Left ventricle myocardium inferior (tissue), 1 donor: ENCODE data around the gene PTGER4. TPM values are rescaled to one million over a fixed set of nuclear protein-coding genes. Genes with fewer than 3 reads are reported as not detected.
"Not testable (repeated sequence)": the region's sequence is repeated elsewhere in the genome, so short reads cannot be mapped to it uniquely, and the experiment has no call there.

ENCODE experiments used
- DNase-seq: peaks from one replicate; pipeline ENCODE4 v3.0.0-alpha.2; 2020
- H3K27ac ChIP-seq: fragments of 200-600 bp; replicated peaks from 2 replicates; pipeline ENCODE4 v1.8.0; 2021
- H3K27me3 ChIP-seq: fragments of 200-600 bp; 2 replicates; pipeline ENCODE4 v1.8.0; 2021; ENCODE audit warnings: low read depth
- H3K36me3 ChIP-seq: fragments of 200-600 bp; 2 replicates; pipeline ENCODE4 v1.8.0; 2021
- H3K4me1 ChIP-seq: fragments of 200-600 bp; 2 replicates; pipeline ENCODE4 v1.8.0; 2021
- H3K4me3 ChIP-seq: fragments of 200-600 bp; 2 replicates; pipeline ENCODE4 v1.8.0; 2021; ENCODE audit warnings: mild to moderate bottlenecking, moderate library complexity
- H3K9me3 ChIP-seq: fragments of 200-600 bp; replicated peaks from 2 replicates; pipeline ENCODE4 v1.8.0; 2021
- intact Hi-C: fragments of 100-400 bp; cut with micrococcal nuclease; formaldehyde crosslinking; loops from one replicate; pipeline ENCODE4 v1.11.0; 2022
- total RNA-seq: library from RNA; stranded (reverse); fragmentation: NEBNext Ultra II Directional; extraction: Animal tissue kit (Norgen Biotek cat#: 25700); gene quantifications from one replicate; pipeline ENCODE4 v1.2.1, GENCODE V29; 2021
- TF ChIP-seq, protein P1 (sequence below): fragments of 200-600 bp; IDR thresholded peaks from 2 replicates; pipeline ENCODE4 v1.8.0; 2021; ENCODE audit warnings: antibody characterized with exemption, mild to moderate bottlenecking, borderline replicate concordance
- donor health status: DM: no; HTN: yes; CAD: no; lungs with severe emphysema.

Gene PTGER4
- total RNA-seq, 1 donor from 2014 or later = 6.2 TPM

GRCh38 chr5:40694433-40694832 is 14.7 kb downstream of the PTGER4 start:
- H3K27ac ChIP-seq = no peak overlapping the region
- intact Hi-C loops = no loop called here
- TF ChIP-seq, protein P1, sequence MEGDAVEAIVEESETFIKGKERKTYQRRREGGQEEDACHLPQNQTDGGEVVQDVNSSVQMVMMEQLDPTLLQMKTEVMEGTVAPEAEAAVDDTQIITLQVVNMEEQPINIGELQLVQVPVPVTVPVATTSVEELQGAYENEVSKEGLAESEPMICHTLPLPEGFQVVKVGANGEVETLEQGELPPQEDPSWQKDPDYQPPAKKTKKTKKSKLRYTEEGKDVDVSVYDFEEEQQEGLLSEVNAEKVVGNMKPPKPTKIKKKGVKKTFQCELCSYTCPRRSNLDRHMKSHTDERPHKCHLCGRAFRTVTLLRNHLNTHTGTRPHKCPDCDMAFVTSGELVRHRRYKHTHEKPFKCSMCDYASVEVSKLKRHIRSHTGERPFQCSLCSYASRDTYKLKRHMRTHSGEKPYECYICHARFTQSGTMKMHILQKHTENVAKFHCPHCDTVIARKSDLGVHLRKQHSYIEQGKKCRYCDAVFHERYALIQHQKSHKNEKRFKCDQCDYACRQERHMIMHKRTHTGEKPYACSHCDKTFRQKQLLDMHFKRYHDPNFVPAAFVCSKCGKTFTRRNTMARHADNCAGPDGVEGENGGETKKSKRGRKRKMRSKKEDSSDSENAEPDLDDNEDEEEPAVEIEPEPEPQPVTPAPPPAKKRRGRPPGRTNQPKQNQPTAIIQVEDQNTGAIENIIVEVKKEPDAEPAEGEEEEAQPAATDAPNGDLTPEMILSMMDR = no peak
- no peaks in the 10 kb centered on the region for H3K27me3 ChIP-seq
- no peaks in the 10 kb centered on the region for H3K9me3 ChIP-seq
- DNase-seq = no peak
- H3K36me3 ChIP-seq = peaks cover 51% of the 10 kb centered on the region
- no peak overlapping the region for H3K4me3 ChIP-seq
- H3K4me1 ChIP-seq = peaks cover 14% of the 10 kb centered on the region

- intact Hi-C loops = no loop called here
- TF ChIP-seq, protein P1 = no peak
- H3K9me3 ChIP-seq = peaks cover 48% of the 10 kb centered on the region
- H3K27me3 ChIP-seq = no peaks in the 10 kb centered on the region
- no peak for DNase-seq
- H3K27ac ChIP-seq = no peak overlapping the region
- no peaks in the 10 kb centered on the region for H3K4me1 ChIP-seq
- H3K36me3 ChIP-seq = peaks cover 49% of the 10 kb centered on the region
- no peak overlapping the region for H3K4me3 ChIP-seq
Observed at GRCh38 chr5:40700116-40700782, 20.5 kb downstream of the PTGER4 start.

DNA sequence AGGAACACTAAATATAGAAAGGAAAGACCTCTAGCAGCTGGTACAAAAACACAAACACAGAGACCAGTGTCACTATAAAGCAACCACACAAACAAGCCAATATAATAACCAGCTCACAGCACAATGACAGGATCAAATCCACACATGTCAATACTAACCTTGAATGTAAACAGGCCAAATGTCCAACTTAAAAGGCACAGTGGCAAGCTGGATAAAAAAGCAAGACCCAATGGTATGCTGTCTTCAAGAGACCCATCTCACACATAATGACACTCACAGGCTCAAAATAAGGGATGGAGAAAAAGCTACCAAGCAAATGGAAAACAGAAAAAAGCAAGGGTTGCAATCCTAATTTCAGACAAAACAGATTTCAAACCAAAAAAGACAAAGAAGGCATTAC is 22.3 kb downstream of the PTGER4 start:
- H3K27ac ChIP-seq, DNase-seq, intact Hi-C loops, H3K4me3 ChIP-seq, H3K27me3 ChIP-seq, H3K4me1 ChIP-seq: not testable (repeated sequence)
- H3K36me3 ChIP-seq = peaks cover 52% of the 10 kb centered on the region
- peaks cover 66% of the 10 kb centered on the region for H3K9me3 ChIP-seq

- H3K4me1 ChIP-seq, DNase-seq, H3K27me3 ChIP-seq, H3K4me3 ChIP-seq, intact Hi-C loops, H3K27ac ChIP-seq: not testable (repeated sequence)
- Histone ChIP-seq H3K36me3 (peaks cover 36% of the 10 kb centered on the region), H3K9me3 (peaks cover 81% of the 10 kb centered on the region)
Observed at GRCh38 chr5:40705484-40705883, 25.8 kb downstream of the PTGER4 start.

DNA sequence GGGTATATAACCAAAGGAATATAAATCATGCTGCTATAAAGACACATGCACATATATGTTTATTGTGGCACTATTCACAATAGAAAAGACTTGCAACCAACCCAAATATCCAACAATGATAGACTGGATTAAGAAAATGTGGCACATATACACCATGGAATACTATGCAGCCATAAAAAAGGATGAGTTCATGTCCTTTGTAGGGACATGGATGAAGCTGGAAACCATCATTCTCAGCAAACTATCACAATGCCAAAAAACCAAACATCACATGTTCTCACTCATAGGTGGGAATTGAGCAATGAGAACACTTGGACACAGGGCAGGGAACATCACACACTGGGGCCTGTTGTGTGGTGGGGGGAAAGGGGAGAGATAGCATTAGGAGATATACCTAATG is 30.9 kb downstream of the PTGER4 start:
- H3K4me1 ChIP-seq, intact Hi-C loops, H3K27ac ChIP-seq, H3K4me3 ChIP-seq, DNase-seq, H3K27me3 ChIP-seq: not testable (repeated sequence)
- peaks cover 22% of the 10 kb centered on the region for H3K36me3 ChIP-seq
- H3K9me3 ChIP-seq = peaks cover 44% of the 10 kb centered on the region

DNA sequence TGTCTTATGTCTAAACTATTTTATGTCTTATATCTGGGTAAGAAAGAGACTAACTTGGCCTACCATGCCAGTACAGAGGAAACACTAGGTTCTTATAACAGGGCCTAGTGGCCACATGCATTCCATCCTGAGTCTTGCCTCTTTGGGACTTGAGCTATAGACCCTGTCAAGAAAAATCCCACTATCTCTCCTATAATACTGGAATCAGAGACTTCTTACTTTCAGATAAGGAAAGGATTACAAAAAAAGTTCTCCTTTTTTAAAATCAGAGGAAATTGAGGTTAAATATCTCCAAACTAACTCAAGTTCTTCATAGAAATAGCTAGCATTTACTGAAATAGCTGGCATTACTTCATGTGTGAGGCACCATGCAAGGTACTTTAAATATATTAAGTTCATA is 34.3 kb downstream of the PTGER4 start:
- Histone ChIP-seq H3K9me3 (peaks cover 23% of the 10 kb centered on the region), H3K4me1 (no peaks in the 10 kb centered on the region), H3K27ac (no peak overlapping the region), H3K36me3 (peaks cover 16% of the 10 kb centered on the region), H3K4me3 (no peak overlapping the region), H3K27me3 (no peaks in the 10 kb centered on the region)
- TF ChIP-seq, protein P1 = no peak
- intact Hi-C loops = no loop called here
- no peak for DNase-seq

DNA sequence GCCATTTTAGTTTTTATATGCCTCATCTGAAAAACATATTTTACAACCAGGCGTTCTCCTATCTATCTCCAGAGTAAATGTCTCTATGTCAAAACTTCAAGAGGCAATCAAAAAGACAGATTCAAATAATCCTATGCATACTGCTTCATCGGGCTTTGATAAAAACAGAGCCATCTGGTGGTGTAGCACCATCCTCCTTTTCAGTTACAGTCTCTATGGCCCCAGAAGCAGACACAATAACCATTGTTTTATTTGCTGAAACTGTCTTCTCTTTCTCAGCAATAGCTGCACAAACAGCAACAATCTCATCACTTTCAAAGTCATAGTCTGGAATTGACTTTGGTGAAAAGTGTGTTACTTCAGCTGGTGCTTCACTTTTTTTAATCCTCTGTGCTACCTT is 36.3 kb downstream of the PTGER4 start:
- Histone ChIP-seq H3K36me3 (peaks cover 19% of the 10 kb centered on the region), H3K9me3 (peaks cover 6% of the 10 kb centered on the region), H3K27me3 (no peaks in the 10 kb centered on the region), H3K4me1 (no peaks in the 10 kb centered on the region), H3K4me3 (no peak overlapping the region), H3K27ac (no peak overlapping the region)
- TF ChIP-seq, protein P1 = no peak
- no peak for DNase-seq
- intact Hi-C loops = no loop called here
